Upper lobe of right lung (tissue), 1 donor: ENCODE measurements around the gene DNM1. TPM values are rescaled to one million over a fixed set of nuclear protein-coding genes. Genes with fewer than 3 reads are reported as not detected.
A peak's percentile ranks its signal among the peaks of the same experiment; 100 is the strongest.

Experiments used
- ATAC-seq: fragments of 200-7000 bp; cut with Tn5 transposase; one replicate; pipeline ENCODE4 v1.9.1; 2020; ENCODE audit warnings: mild to moderate bottlenecking, moderate library complexity
- DNase-seq: peaks from one replicate; pipeline ENCODE4 v3.0.0-alpha.2; 2020
- H3K27ac ChIP-seq: fragments of 200-600 bp; one replicate; pipeline ENCODE4 v1.8.0; 2022
- H3K27me3 ChIP-seq: fragments of 200-600 bp; one replicate; pipeline ENCODE4 v1.8.0; 2022; ENCODE audit warnings: mild to moderate bottlenecking
- H3K36me3 ChIP-seq: fragments of 200-600 bp; one replicate; pipeline ENCODE4 v1.8.0; 2022
- H3K4me1 ChIP-seq: fragments of 200-600 bp; one replicate; pipeline ENCODE4 v1.8.0; 2022
- H3K4me3 ChIP-seq: fragments of 200-600 bp; one replicate; pipeline ENCODE4 v1.8.0; 2022; ENCODE audit warnings: mild to moderate bottlenecking
- H3K9me3 ChIP-seq: fragments of 200-600 bp; one replicate; pipeline ENCODE4 v1.8.0; 2022
- intact Hi-C: fragments of 100-400 bp; cut with DNase I; formaldehyde crosslinking; loops from one replicate; pipeline ENCODE4 v1.11.0; 2022
- total RNA-seq: library from RNA; stranded (reverse); fragmentation: NEBNext Ultra II Directional; extraction: Animal tissue kit (Norgen Biotek cat#: 25700); gene quantifications from one replicate; pipeline ENCODE4 v1.2.1, GENCODE V29; 2021
- TF ChIP-seq, protein P1 (sequence below): fragments of 200-600 bp; IDR thresholded peaks from one replicate; pipeline ENCODE4 v1.8.0; 2022; ENCODE audit warnings: antibody characterized with exemption
- donor health status: DM: no; HTN: yes; CAD: no; lungs with severe emphysema.

Gene DNM1
- total RNA-seq, 1 donor from 2014 or later = 5.2 TPM

DNA sequence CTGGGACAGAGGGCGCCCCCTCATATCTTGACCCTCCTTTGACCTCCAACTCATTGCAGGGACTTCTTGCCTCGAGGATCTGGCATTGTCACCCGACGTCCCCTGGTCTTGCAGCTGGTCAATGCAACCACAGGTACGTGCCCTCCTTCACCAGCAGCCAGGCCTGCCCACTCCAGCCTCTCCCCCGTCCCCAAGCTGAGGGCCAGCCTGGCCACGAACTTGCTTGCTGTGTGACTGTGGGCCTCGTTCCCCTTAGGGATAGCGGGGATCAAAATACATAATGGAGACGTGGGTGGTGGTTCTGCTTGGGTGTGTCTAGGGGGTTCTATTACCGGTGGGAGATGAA is 15.0 kb downstream of the DNM1 start:
- TF ChIP-seq, protein P1, sequence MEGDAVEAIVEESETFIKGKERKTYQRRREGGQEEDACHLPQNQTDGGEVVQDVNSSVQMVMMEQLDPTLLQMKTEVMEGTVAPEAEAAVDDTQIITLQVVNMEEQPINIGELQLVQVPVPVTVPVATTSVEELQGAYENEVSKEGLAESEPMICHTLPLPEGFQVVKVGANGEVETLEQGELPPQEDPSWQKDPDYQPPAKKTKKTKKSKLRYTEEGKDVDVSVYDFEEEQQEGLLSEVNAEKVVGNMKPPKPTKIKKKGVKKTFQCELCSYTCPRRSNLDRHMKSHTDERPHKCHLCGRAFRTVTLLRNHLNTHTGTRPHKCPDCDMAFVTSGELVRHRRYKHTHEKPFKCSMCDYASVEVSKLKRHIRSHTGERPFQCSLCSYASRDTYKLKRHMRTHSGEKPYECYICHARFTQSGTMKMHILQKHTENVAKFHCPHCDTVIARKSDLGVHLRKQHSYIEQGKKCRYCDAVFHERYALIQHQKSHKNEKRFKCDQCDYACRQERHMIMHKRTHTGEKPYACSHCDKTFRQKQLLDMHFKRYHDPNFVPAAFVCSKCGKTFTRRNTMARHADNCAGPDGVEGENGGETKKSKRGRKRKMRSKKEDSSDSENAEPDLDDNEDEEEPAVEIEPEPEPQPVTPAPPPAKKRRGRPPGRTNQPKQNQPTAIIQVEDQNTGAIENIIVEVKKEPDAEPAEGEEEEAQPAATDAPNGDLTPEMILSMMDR = no peak
- intact Hi-C loops = no loop called here
- ATAC-seq (no peak), DNase-seq (peak; percentile 63)
- Histone ChIP-seq H3K9me3 (no peaks in the 10 kb centered on the region), H3K36me3 (no peaks in the 10 kb centered on the region), H3K4me1 (peaks cover 13% of the 10 kb centered on the region), H3K4me3 (peak overlapping the region; percentile 44), H3K27me3 (no peaks in the 10 kb centered on the region), H3K27ac (no peak overlapping the region)

DNA sequence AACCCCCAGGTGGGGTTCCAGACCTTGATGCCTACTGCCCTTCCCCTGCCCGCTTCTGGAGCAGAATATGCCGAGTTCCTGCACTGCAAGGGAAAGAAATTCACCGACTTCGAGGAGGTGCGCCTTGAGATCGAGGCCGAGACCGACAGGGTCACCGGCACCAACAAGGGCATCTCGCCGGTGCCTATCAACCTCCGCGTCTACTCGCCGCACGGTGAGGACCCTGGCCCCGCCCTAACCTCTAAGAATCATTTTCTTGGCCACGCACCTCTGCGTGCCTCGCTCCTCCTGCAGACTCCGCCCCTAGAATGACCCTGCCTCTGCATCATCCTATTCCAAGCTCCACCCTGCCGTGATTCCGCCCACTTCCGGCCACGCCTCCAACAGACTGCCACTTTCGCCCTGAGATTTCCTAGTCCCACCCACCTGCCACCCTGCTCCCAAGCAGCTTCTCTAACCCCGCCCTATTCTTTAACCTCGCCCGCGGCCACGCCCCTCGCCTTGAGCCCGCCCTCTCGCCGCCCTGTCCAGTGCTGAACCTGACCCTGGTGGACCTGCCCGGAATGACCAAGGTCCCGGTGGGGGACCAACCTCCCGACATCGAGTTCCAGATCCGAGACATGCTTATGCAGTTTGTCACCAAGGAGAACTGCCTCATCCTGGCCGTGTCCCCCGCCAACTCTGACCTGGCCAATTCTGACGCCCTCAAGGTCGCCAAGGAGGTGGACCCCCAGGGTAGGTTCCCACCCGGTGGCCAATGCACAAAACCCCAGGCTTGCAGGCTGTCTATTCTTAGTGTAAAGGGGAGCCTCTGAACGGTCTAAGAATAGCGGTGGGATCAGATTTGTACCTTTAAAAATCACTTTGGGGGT is 15.6 kb downstream of the DNM1 start:
- ATAC-seq (peak; percentile 97), DNase-seq (peak; percentile 98)
- Histone ChIP-seq H3K9me3 (no peaks in the 10 kb centered on the region), H3K4me1 (peaks cover 13% of the 10 kb centered on the region), H3K36me3 (no peaks in the 10 kb centered on the region), H3K4me3 (peak overlapping the region; percentile 44), H3K27ac (no peak overlapping the region), H3K27me3 (no peaks in the 10 kb centered on the region)
- TF ChIP-seq, protein P1 = no peak
- intact Hi-C loops = no loop called here

DNA sequence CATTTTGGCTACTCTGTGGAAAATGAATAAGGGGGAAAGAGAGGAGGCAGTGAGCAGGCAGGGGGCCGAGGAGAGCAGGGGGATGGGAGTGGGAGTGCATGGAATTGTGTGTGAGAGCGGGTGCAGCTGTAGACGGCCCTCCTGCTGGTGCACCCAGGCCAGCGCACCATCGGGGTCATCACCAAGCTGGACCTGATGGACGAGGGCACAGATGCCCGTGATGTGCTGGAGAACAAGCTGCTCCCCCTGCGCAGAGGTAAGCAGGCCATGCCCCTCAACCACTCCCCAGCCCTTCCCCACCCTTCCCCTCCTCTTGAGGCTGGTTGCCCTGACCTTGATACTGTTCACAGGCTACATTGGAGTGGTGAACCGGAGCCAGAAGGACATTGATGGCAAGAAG is 16.7 kb downstream of the DNM1 start:
- Histone ChIP-seq H3K36me3 (no peaks in the 10 kb centered on the region), H3K4me1 (peaks cover 13% of the 10 kb centered on the region), H3K9me3 (no peaks in the 10 kb centered on the region), H3K4me3 (no peak overlapping the region), H3K27me3 (no peaks in the 10 kb centered on the region), H3K27ac (no peak overlapping the region)
- TF ChIP-seq, protein P1 = no peak
- peak; percentile 61 for DNase-seq
- intact Hi-C loops = no loop called here
- no peak for ATAC-seq

DNA sequence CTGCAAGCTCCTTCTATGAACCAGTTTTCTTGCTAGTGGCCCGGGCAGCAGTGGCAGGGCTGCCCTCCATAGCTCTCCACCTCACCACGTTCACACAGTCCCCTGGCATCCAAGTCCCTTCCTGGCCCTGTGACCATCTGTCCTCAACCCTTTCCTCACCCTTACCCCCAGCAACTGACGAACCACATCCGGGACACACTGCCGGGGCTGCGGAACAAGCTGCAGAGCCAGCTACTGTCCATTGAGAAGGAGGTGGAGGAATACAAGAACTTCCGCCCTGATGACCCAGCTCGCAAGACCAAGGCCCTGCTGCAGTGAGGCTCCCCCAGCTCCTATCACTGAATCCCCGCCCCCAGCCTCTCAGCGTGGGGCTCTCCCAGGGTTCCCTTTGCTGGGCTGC is 18.8 kb downstream of the DNM1 start:
- Histone ChIP-seq H3K27ac (no peak overlapping the region), H3K27me3 (no peaks in the 10 kb centered on the region), H3K36me3 (no peaks in the 10 kb centered on the region), H3K4me3 (no peak overlapping the region), H3K9me3 (no peaks in the 10 kb centered on the region), H3K4me1 (peaks cover 13% of the 10 kb centered on the region)
- TF ChIP-seq, protein P1 = no peak
- DNase-seq (peak; percentile 55), ATAC-seq (no peak)
- intact Hi-C loops = no loop called here

DNA sequence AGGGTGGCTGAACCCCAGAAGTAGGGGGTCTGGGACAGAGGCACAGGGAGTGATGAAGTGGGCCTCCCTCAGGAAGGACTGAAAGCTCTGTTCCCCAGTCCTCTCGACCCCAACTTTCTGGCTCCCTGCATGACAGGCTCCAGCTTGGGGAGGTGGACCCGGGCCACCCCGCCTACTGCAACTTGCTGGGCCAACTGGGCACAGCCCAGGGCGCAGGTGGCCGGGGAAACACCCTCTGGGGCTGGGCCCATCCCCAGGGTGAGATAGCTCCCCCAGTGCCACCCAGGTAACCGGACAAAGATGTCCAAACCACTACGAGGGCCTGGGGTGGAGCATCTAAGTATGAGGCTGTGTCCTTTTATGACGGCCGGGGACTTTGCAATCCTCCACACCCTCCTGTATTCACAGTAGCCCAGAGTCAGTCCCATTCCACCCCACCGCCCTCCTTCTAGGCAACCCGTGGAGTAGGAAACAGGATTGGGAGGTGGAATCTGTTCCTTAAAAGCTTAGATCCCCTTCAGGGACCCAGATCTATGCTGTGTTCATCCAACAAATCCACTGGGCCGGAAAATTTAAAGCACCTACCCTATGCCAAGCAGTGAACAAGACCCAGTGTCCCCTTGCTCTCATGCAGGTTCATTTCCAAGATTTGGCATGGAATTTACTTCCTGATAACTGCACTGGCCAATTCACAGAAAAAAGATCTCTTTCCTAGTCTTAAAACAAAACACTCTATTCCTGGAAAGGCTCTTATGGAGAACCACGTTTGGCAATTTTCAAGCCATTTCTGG is 19.9 kb downstream of the DNM1 start:
- H3K27me3 ChIP-seq = no peaks in the 10 kb centered on the region
- TF ChIP-seq, protein P1 = no peak
- no peak overlapping the region for H3K4me3 ChIP-seq
- H3K4me1 ChIP-seq = peaks cover 10% of the 10 kb centered on the region
- ATAC-seq (no peak), DNase-seq (peak; percentile 57)
- intact Hi-C loops = no loop called here
- no peak overlapping the region for H3K27ac ChIP-seq
- H3K36me3 ChIP-seq = no peaks in the 10 kb centered on the region
- no peaks in the 10 kb centered on the region for H3K9me3 ChIP-seq
